Hematopoietic multipotent progenitor cell treated with erythropoietin and hydrocortisone succinate and interleukin-3 and kit ligand, for 17 days (in vitro differentiated cells): ENCODE results near the gene FAM180B.
"Not testable (repeated sequence)": the region's sequence is repeated elsewhere in the genome, so short reads cannot be mapped to it uniquely, and the experiment has no call there.

Source experiments
- DNase-seq: peaks from one replicate; pipeline ENCODE4 v3.0.0-alpha.2; 2015; ENCODE audit warnings: low spot score

FAM180B gene

GRCh38 chr11:47586098-47586855 lies at the start of gene FAM180B:
Gene FAM180B, plus strand, starts transcription at chr11:47586678. Its CDS starts 91 bp downstream, at chr11:47586769.
- DNase-seq: no peak

GRCh38 chr11:47536915-47537314 lies 49.6 kb upstream of the FAM180B start:
- DNase-seq: no peak

DNA sequence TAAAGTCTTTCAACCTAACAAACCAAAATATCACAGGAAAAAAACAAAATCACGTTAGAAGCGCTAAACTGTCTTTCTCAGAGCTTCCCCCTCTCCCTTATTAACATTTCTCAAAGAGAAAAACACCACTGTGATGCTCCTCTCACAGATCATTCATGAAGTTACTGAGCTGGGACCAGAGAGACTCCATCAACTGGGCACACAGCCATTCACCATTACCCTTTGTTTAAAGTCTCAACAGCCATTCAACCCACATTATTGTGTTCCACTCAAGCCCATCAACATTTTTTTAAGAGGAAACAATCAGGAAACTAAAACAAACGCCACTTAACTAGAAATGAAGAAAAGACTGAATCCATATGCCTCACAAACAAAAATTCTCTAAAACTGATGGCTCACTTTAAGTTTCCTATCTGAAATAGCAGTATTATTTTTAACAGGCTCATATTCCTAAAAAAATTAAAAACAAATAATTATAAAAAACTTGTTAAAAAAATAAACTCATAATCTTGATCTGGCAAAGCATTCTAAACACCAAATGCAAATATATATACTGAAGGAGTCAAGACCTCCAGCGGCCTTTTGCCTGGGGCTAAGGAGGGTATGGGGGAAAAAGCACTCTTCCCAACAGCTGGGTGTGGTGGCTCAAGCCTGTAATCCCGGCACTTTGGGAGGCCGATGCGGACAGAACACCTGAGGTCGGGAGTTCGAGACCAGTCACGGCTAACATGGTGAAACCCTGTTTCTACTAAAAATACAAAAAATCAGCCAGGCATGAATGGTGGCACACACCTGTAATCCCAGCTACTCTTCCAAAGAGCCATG lies 47.5 kb upstream of the FAM180B start:
- DNase-seq: no peak

DNA sequence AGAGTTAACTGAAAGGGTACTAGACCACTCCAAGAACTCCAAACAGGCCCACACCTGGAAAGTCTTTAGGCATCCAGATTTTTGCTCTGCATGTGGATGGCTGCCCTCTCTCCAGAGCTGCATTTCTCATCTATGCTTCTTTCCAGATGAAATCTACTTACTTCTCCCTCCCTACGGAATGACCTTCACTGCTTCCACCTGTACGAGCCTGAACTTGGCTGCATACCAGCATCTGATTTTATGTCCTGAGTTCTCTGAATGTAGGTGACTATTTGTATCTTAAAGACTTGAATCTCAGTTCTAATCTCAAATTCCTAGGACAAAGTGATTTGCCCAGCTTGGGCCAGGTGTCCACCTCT lies 46.8 kb upstream of the FAM180B start:
- DNase-seq: no peak

GRCh38 chr11:47541070-47541469 lies 45.4 kb upstream of the FAM180B start:
- DNase-seq: no peak

- DNase-seq: no peak
Observed at GRCh38 chr11:47545298-47545697, 41.2 kb upstream of the FAM180B start.

GRCh38 chr11:47546274-47546673 lies 40.2 kb upstream of the FAM180B start:
- not testable (repeated sequence) for DNase-seq

DNA sequence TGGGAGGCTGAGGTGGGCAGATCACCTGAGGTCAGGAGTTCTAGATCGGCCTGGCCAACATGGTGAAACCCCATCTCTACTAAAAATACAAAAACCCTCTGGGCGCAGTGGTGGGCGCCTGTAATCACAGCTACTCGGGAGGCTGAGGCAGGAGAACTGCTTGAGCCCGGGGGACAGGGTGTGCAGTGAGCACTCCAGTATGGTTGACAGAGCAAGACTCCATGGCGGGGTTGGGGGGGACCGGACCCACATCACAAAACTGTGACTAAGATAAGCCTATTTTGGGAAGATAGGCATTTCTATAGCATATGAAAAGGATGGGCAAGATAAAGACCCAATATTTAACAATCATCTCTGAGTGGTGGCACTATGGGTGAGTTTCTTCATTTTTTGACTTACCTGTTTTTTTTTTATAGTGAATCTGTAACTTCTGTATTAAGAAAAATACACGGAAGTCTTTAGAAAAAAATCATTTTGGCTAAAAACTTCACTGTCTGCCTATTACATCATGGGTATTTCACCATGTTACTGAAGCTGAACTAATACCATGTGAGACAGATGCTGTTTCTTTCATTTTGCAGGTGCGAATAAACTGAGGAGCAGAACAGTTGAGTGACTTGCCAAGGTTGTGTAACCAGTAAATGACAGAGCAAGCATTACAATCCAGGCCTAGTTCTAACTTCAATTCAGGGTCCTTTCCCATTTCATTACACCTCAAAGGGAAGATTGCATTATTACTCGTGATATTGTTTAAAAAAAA lies 36.0 kb upstream of the FAM180B start:
- DNase-seq: no peak

DNA sequence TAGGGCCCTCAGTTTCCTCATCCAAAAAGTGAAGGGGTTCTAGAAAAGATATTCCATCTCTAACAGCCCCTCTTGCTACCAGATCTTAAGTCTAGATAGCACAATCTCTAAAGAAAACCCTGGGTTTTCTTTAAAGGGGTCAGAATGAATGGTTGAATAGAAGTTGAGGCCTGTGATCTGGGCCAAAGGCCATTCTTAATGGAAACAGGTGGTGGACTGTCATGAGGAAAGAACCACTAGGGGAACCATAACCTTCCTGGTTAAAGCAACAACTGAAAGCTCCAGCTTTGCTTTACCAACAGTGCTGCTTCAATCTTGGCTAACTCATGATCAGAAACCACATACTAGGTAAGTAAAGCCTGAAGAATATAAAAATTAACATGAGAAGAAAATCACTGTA lies 35.4 kb upstream of the FAM180B start:
- DNase-seq: peak; percentile 23

GRCh38 chr11:47552056-47552565 lies 34.4 kb upstream of the FAM180B start:
- peak; percentile 21 for DNase-seq

- peak; percentile 93 for DNase-seq
Observed at GRCh38 chr11:47552566-47553405, 33.7 kb upstream of the FAM180B start, which contains the start of gene CELF1. Gene CELF1, minus strand, starts transcription at chr11:47553132. Its CDS starts 53,609 bp downstream, at chr11:47499523.

- no peak for DNase-seq
Observed at GRCh38 chr11:47553406-47553743, 33.1 kb upstream of the FAM180B start.

- not testable (repeated sequence) for DNase-seq
Observed at GRCh38 chr11:47557004-47557403, 29.5 kb upstream of the FAM180B start.

GRCh38 chr11:47558695-47559094 lies 27.8 kb upstream of the FAM180B start:
- DNase-seq: no peak

DNA sequence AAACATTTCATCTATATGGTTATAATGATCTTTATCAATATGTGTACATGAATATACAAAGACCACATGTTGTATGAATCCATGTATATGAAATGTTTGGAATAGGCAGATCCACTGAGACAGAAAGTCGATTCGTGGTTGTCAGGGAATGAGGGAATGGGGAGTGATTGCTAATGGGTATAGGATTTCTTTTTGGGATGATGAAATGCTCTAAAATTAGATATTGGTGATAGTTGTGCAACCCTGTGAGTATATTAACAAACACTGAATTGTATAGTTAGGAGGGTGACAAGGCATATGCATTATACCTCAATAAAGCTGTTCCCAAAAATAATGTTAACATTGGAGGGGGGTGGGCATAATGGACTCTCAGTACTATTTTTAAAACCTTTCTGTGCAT lies 26.1 kb upstream of the FAM180B start:
- no peak for DNase-seq

DNA sequence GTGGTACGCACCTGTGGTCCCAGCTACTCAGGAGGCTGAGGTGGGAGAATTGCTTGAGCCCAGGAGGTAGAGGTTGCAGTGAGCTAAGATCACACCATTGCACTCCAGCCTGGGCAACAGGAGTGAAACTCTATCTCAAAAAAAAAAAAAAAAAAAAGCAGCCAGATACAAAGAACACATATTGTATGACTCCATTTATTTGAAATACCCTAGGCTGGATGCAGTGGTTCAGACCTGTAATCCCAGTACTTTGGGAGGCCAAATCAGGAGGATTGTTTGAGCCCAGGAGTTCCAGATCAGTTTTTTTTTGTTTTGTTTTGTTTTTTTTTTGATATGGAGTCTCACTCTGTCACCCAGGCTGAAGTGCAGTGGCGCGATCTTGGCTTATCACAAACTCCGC lies 24.1 kb upstream of the FAM180B start:
- DNase-seq: not testable (repeated sequence)

DNA sequence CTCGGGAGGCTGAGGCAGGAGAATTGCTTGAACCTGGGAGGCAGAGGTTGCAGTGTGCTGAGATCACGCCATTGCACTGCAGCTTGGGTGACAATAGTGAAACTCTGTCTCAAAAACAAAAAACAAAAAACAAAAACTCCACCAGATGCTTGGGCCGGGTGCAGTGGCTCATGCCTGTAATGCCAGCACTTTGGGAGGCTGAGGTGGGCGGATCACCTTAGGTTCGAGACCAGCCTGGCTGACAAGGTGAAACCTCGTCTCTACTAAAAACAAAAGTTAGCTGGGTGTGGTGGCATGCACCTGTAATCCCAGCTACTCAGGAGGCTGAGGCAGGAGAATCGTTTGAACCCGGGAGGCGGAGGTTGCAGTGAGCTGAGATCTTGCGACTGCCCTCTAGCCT lies 22.1 kb upstream of the FAM180B start:
- not testable (repeated sequence) for DNase-seq

DNA sequence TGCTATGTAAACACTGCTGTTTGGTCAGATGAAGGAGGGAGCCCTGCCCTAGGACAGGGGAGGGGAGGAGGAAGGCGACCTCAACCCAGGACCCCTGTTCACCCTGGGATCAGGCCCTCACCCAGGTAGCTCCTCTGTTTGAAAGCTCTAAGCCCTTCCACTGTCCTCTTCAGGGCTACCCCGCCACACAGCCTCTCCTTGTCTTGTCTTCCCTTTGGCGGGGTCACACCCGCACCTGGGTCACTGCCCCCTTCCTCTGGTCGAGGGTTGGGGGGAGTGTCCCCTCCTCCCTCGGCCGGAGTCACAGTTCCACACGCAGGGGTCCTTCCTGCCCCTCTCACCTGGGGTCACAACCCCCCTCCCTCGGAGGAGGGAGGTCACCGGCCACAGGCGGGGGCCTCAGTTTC lies 21.5 kb upstream of the FAM180B start:
- DNase-seq: no peak

- no peak for DNase-seq
Observed at GRCh38 chr11:47565340-47566148, 20.9 kb upstream of the FAM180B start, which contains the start of gene PTPMT1. Gene PTPMT1, plus strand, starts transcription at chr11:47565599. Its CDS starts 24 bp downstream, at chr11:47565623.

GRCh38 chr11:47566149-47566698 lies 20.3 kb upstream of the FAM180B start:
- no peak for DNase-seq
